Measurements from ENCODE around the gene ABL1.

The ABL1 gene

GRCh38 chr9:130854835-130855234 lies 19.8 kb downstream of the ABL1 start:
- Histone ChIP-seq H3K36me3 (ENCODE audit: insufficient read depth, low read length) (peaks cover 48% of the 10 kb centered on the region), H3K9me3 (ENCODE audit: insufficient read depth, low read depth, low read length) (no peaks in the 10 kb centered on the region), H3K27ac (ENCODE audit: low read depth, low read length) (no peak overlapping the region), H3K27me3 (ENCODE audit: insufficient read depth, low read length) (no peaks in the 10 kb centered on the region), H3K4me1 (ENCODE audit: insufficient read depth, low read length) (peaks cover 6% of the 10 kb centered on the region; the same call in 1 of the 2 replicates), H3K9ac (ENCODE audit: low read depth, low read length) (no peak overlapping the region), H3K4me3 (ENCODE audit: low read length) (no peak overlapping the region)
- 95% methylated on average over 9 of the region's 9 CpGs for WGBS

DNA sequence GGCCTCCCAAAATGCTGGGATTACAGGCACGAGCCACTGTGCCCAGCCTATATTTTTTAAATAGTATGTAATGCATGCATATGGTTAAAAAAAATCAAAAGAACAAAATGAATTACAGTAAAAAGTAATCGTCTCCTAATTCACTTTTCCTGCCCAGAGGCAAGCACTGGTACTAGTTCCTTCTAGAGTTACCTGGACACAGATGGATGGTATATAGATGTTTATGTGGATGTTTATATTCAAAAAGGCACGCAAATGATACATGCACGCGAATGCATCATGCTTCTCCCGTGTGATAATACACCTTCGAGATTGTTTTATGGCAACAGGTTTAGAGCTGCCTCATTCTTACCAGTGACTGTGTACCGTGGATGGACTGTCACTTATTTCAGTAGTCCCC lies 21.4 kb downstream of the ABL1 start:
- no peaks in the 10 kb centered on the region for H3K9me3 ChIP-seq (ENCODE audit: insufficient read depth, low read depth, low read length)
- WGBS, result 94% methylated on average over 8 of the region's 8 CpGs
- peaks cover 14% of the 10 kb centered on the region; the same call in 1 of the 2 replicates for H3K4me1 ChIP-seq (ENCODE audit: insufficient read depth, low read length)
- peaks cover 63% of the 10 kb centered on the region for H3K36me3 ChIP-seq (ENCODE audit: insufficient read depth, low read length)
- H3K4me3 ChIP-seq (ENCODE audit: low read length), result no peak overlapping the region
- no peaks in the 10 kb centered on the region for H3K27me3 ChIP-seq (ENCODE audit: insufficient read depth, low read length)
- H3K27ac ChIP-seq (ENCODE audit: low read depth, low read length), result no peak overlapping the region
- H3K9ac ChIP-seq (ENCODE audit: low read depth, low read length), result no peak overlapping the region

DNA sequence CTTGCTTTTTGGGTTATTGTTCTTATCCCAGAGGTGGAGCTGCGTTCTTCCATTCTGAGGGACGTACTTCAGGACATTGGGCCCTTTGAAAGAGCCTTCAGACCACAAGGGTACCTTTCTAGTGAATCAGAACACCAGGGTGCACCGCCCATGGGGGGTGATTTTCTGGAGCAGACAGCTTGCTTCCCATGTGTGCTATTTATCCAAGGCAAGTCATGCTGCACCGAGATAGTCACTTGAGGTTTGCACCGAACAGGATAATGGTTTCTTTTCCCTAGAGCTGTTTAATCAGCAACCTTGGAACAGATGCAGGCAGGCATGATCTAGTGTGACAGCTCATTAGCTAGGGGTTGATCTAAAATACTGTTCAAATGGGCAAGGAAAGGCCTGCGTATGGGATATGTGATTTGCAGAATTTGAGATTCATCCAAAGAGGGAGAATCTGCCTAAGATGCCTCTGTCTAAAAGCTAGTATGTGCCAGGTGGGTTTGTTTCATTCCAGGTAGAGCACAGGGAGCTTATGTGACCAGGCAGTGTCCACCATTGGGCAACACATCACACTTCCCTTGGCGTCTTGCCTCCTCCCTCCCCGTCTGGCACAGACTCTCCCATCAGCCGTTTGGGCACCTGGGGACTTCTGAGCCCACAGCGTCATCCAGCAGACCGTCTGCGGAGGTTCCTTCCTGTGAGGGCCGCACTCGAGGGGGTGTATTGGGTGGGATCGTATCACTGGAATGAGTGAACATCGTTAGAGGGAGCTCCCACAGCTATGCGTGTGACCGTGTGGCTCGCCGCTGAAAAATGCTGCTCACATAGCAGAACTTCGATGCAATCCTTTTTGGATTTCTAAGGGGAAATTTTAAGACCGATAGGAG lies 23.0 kb downstream of the ABL1 start:
- Histone ChIP-seq H3K9me3 (ENCODE audit: insufficient read depth, low read depth, low read length) (no peaks in the 10 kb centered on the region), H3K9ac (ENCODE audit: low read depth, low read length) (no peak overlapping the region), H3K27ac (ENCODE audit: low read depth, low read length) (no peak overlapping the region; the same call in 1 of the 2 replicates), H3K4me3 (ENCODE audit: low read length) (no peak overlapping the region), H3K4me1 (ENCODE audit: insufficient read depth, low read length) (peaks cover 14% of the 10 kb centered on the region; the same call in 1 of the 2 replicates), H3K27me3 (ENCODE audit: insufficient read depth, low read length) (no peaks in the 10 kb centered on the region), H3K36me3 (ENCODE audit: insufficient read depth, low read length) (peaks cover 78% of the 10 kb centered on the region)
- 86% methylated on average over 22 of the region's 22 CpGs for WGBS

DNA sequence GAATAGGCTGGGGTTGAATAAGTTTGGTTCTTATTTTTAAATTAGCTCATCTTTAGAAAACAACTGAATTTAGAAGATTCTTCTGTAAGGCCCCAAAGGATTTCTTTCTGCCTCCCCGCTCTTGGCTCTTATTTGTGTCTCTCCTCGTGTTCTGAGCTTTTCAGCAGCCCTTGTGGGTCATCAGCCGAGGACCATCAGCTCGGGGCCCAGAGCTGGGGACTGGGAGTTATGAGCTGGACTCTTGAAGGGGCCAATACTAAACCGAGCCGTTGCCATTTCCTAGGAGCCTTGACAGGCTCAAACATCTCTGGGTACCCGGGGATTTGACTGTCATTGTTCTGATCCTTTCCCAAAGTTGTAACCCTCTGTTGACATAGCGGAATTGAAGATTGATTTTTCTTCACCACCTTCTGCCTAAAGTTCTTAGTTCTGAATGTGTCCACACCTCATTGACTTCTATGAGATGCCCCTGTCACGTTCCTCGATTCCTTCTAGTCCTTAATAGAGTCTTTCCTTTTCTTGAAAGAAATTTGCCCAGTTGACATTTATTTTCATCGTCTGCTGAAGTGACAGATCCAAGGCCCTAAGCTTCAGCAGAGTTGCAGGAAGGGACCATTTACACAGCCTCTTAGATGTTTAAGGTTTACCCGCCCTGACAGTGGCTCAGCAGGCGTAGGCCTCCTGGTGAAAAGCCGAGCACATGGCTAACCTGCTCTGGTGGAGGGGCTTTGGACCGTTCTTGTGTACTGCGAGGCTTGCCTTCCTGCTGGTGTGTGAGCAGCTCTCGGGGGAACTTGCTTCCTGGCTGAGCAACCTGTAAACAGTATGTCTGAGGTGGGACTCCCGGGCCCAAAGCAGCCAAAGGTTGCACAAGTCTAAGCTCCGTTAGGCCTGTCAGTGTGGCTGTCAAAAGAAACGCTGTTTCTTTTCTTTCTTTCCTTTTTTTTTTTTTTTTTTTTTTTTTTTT lies 24.0 kb downstream of the ABL1 start:
- no peak overlapping the region for H3K27ac ChIP-seq (ENCODE audit: low read depth, low read length)
- H3K4me3 ChIP-seq (ENCODE audit: low read length), result no peak overlapping the region
- no peaks in the 10 kb centered on the region for H3K9me3 ChIP-seq (ENCODE audit: insufficient read depth, low read depth, low read length)
- peaks cover 81% of the 10 kb centered on the region for H3K36me3 ChIP-seq (ENCODE audit: insufficient read depth, low read length)
- WGBS, result 86% methylated on average over 20 of the region's 20 CpGs
- H3K9ac ChIP-seq (ENCODE audit: low read depth, low read length), result no peak overlapping the region
- H3K4me1 ChIP-seq (ENCODE audit: insufficient read depth, low read length), result peaks cover 14% of the 10 kb centered on the region; the same call in 1 of the 2 replicates
- H3K27me3 ChIP-seq (ENCODE audit: insufficient read depth, low read length), result no peaks in the 10 kb centered on the region

DNA sequence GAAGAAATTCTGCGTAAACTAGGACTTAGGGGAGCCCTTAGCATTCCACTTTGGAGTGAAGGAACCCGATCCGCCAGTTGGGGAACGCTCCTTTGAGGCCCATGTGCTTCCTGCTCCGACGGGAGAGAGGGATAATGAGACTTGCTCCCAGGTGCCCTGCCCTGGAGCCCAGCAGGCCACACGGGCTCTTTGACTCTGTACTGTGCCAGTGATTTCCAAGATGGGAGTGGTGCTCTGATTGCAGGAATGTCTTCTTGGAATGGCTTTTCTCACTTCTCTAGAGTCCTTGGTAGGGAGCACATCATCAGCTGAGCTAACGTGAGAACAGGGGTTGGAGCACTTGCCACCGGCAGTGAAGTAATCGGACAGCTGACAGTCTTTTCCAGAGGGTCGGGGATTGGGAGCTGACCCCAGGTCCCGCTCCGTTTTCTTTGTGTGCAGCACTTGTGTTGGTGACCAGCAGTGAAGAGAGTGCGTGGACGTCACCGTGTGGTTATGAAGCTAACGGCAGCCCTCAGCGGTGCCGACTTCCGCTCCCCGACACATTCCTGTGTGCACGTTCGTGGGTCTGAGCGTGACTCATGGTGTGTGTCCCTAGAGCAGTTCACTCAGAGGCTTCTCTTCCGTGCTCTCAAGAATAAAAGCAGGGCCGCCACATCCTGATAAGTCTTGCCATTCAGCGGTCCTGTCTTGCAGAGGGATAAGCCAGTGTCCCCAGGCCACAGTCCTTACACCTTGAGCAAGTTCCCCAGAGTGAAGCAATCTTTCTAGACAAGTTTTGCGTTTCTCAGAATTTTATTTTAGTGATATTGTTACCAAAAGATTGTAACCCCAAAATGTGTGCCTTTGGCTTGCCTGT lies 25.6 kb downstream of the ABL1 start:
- no peaks in the 10 kb centered on the region for H3K27me3 ChIP-seq (ENCODE audit: insufficient read depth, low read length)
- peaks cover 75% of the 10 kb centered on the region for H3K36me3 ChIP-seq (ENCODE audit: insufficient read depth, low read length)
- peaks cover 14% of the 10 kb centered on the region; the same call in 1 of the 2 replicates for H3K4me1 ChIP-seq (ENCODE audit: insufficient read depth, low read length)
- H3K27ac ChIP-seq (ENCODE audit: low read depth, low read length), result peak overlapping the region; percentile 51; the same call in 1 of the 2 replicates
- no peak overlapping the region for H3K4me3 ChIP-seq (ENCODE audit: low read length)
- H3K9me3 ChIP-seq (ENCODE audit: insufficient read depth, low read depth, low read length), result no peaks in the 10 kb centered on the region
- WGBS, result 91% methylated on average over 28 of the region's 28 CpGs
- H3K9ac ChIP-seq (ENCODE audit: low read depth, low read length), result no peak overlapping the region

DNA sequence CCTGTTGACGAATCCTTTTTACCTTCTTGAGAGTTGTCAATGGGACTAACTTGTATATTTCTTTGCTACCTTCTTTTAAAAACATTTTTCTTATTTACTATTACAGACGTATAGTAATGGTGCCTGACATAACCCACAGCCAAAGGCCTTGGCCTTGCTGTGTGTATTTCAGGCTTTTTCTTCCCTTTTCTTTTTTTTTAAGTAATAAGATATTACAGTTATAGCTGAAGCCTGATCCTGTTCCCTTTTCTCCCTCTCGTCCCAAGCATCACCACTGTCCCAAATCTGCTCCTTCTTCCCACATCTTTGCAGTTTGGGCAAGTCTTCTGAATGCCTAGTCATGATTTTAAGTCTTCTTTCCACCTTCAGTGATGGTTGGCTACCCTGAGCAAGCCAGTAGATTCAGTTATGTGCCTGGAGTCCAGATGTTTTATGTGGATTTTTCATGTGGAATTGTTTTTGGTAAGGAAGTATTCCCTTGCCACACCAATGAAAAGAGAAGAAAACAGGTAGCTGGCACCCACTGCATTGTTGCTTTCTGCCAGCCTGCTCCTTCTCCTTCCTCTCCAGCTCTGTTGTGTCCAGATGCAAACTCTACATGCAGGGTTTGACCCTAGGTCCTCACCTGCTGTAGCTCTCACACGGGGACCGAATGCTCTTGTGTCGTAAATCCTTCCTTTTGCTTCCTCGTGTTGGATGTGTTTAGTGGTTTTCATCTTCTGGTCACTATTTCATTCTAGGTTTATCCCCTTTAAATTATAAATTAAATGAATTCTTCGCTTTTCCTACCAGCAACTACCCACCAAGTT lies 26.5 kb downstream of the ABL1 start:
- Histone ChIP-seq H3K27ac (ENCODE audit: low read depth, low read length) (no peak overlapping the region), H3K9ac (ENCODE audit: low read depth, low read length) (no peak overlapping the region), H3K36me3 (ENCODE audit: insufficient read depth, low read length) (peaks cover 67% of the 10 kb centered on the region), H3K9me3 (ENCODE audit: insufficient read depth, low read depth, low read length) (no peaks in the 10 kb centered on the region), H3K4me1 (ENCODE audit: insufficient read depth, low read length) (peaks cover 14% of the 10 kb centered on the region; the same call in 1 of the 2 replicates), H3K4me3 (ENCODE audit: low read length) (no peak overlapping the region), H3K27me3 (ENCODE audit: insufficient read depth, low read length) (no peaks in the 10 kb centered on the region)
- 89% methylated on average over 4 of the region's 8 CpGs for WGBS

DNA sequence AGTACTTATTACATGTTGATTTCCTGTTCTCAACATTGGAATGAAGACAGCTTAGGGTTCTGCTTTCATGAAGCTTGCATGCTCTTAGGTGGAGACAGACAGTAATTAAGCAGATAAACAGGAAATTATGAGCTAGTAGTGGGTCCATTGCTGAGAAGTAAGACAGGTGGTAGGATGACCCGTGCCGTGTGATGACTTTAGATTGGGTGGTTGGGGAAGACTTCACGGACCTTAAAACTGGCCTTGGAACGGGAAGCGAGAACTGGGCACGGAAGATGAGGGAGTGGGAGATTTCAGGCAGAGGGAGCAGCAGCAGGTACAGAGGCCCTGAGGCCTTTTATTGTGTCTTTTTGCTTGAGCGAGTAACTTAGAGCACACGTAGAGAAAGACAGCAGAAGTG lies 27.2 kb downstream of the ABL1 start:
- H3K36me3 ChIP-seq (ENCODE audit: insufficient read depth, low read length), result peaks cover 64% of the 10 kb centered on the region
- WGBS, result 94% methylated on average over 8 of the region's 8 CpGs

DNA sequence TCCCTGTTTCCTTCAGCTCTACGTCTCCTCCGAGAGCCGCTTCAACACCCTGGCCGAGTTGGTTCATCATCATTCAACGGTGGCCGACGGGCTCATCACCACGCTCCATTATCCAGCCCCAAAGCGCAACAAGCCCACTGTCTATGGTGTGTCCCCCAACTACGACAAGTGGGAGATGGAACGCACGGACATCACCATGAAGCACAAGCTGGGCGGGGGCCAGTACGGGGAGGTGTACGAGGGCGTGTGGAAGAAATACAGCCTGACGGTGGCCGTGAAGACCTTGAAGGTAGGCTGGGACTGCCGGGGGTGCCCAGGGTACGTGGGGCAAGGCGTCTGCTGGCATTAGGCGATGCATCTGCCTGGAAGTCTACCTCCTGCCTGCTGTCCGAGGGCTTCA lies 27.7 kb downstream of the ABL1 start:
- peaks cover 63% of the 10 kb centered on the region for H3K36me3 ChIP-seq (ENCODE audit: insufficient read depth, low read length)
- H3K4me1 ChIP-seq (ENCODE audit: insufficient read depth, low read length), result peaks cover 10% of the 10 kb centered on the region; the same call in 1 of the 2 replicates
- no peak overlapping the region for H3K9ac ChIP-seq (ENCODE audit: low read depth, low read length)
- H3K27me3 ChIP-seq (ENCODE audit: insufficient read depth, low read length), result no peaks in the 10 kb centered on the region
- 96% methylated on average over 23 of the region's 23 CpGs for WGBS
- H3K4me3 ChIP-seq (ENCODE audit: low read length), result no peak overlapping the region
- H3K27ac ChIP-seq (ENCODE audit: low read depth, low read length), result no peak overlapping the region
- H3K9me3 ChIP-seq (ENCODE audit: insufficient read depth, low read depth, low read length), result no peaks in the 10 kb centered on the region

More for the DNA sequence above, 27.2 kb downstream of the ABL1 start:
- H3K27ac ChIP-seq (ENCODE audit: low read depth, low read length), result no peak overlapping the region
- no peak overlapping the region for H3K9ac ChIP-seq (ENCODE audit: low read depth, low read length)
- no peaks in the 10 kb centered on the region for H3K9me3 ChIP-seq (ENCODE audit: insufficient read depth, low read depth, low read length)
- H3K27me3 ChIP-seq (ENCODE audit: insufficient read depth, low read length), result no peaks in the 10 kb centered on the region
- no peak overlapping the region for H3K4me3 ChIP-seq (ENCODE audit: low read length)
- H3K4me1 ChIP-seq (ENCODE audit: insufficient read depth, low read length), result peaks cover 14% of the 10 kb centered on the region; the same call in 1 of the 2 replicates

GRCh38 chr9:130864541-130864940 lies 29.5 kb downstream of the ABL1 start:
- Histone ChIP-seq H3K4me3 (ENCODE audit: low read length) (no peak overlapping the region), H3K4me1 (ENCODE audit: insufficient read depth, low read length) (peaks cover 10% of the 10 kb centered on the region; the same call in 1 of the 2 replicates), H3K9me3 (ENCODE audit: insufficient read depth, low read depth, low read length) (no peaks in the 10 kb centered on the region), H3K9ac (ENCODE audit: low read depth, low read length) (no peak overlapping the region), H3K36me3 (ENCODE audit: insufficient read depth, low read length) (peaks cover 64% of the 10 kb centered on the region), H3K27ac (ENCODE audit: low read depth, low read length) (no peak overlapping the region), H3K27me3 (ENCODE audit: insufficient read depth, low read length) (no peaks in the 10 kb centered on the region)
- WGBS, result 98% methylated on average over 6 of the region's 6 CpGs

- WGBS, result 96% methylated on average over 3 of the region's 3 CpGs
- peaks cover 65% of the 10 kb centered on the region for H3K36me3 ChIP-seq (ENCODE audit: insufficient read depth, low read length)
Observed at GRCh38 chr9:130865921-130866320, 30.9 kb downstream of the ABL1 start.

More at GRCh38 chr9:130865921-130866320, 30.9 kb downstream of the ABL1 start:
- Histone ChIP-seq H3K27me3 (ENCODE audit: insufficient read depth, low read length) (no peaks in the 10 kb centered on the region), H3K27ac (ENCODE audit: low read depth, low read length) (no peak overlapping the region), H3K4me3 (ENCODE audit: low read length) (no peak overlapping the region), H3K9me3 (ENCODE audit: insufficient read depth, low read depth, low read length) (no peaks in the 10 kb centered on the region), H3K9ac (ENCODE audit: low read depth, low read length) (no peak overlapping the region), H3K4me1 (ENCODE audit: insufficient read depth, low read length) (no peaks in the 10 kb centered on the region; the same call in 1 of the 2 replicates)
